Skin epidermis (tissue), 12 donors: ENCODE measurements around the gene CRADD.
"Not testable (repeated sequence)": the region's sequence is repeated elsewhere in the genome, so short reads cannot be mapped to it uniquely, and the experiment has no call there.

Experiments
- H3K27ac ChIP-seq, 21 experiments: fragments of 200-600 bp; sonication (generic) in 11 of 21; one replicate each; pipeline ENCODE4 v1.5.0; 2020; ENCODE audit warnings: mild to moderate bottlenecking in 3 of 21, inconsistent platforms in 2 of 21, moderate library complexity in 2 of 21
- H3K4me3 ChIP-seq, 7 experiments: fragments of 200-600 bp; sonication (generic) in 2 of 7; one replicate each; pipeline ENCODE4 v1.5.0; 2020; ENCODE audit warnings: inconsistent platforms in 2 of 7, mild to moderate bottlenecking in 2 of 7, moderate library complexity in 1 of 7

CRADD gene

DNA sequence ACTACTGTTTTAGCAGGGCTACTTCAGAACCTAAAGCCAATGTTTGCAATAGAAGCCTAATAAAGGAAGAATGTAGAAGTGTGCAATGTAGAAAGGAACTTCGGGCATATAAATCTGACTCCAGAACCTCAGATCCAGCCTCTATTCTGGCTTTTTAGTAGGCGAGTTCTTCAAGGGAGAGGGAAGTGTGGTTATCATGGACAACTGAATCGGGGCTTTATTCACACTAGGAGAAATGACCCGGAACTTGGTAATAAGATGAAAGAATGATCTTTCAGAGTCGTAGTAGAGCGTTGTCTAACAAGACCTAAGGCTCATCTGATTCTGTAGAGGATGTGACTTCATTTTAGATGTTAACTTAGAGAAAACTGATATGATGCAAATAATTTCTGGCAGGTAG lies 72.9 kb downstream of the CRADD start:
- Histone ChIP-seq H3K27ac (no peak overlapping the region), H3K4me3 (no peak overlapping the region)

DNA sequence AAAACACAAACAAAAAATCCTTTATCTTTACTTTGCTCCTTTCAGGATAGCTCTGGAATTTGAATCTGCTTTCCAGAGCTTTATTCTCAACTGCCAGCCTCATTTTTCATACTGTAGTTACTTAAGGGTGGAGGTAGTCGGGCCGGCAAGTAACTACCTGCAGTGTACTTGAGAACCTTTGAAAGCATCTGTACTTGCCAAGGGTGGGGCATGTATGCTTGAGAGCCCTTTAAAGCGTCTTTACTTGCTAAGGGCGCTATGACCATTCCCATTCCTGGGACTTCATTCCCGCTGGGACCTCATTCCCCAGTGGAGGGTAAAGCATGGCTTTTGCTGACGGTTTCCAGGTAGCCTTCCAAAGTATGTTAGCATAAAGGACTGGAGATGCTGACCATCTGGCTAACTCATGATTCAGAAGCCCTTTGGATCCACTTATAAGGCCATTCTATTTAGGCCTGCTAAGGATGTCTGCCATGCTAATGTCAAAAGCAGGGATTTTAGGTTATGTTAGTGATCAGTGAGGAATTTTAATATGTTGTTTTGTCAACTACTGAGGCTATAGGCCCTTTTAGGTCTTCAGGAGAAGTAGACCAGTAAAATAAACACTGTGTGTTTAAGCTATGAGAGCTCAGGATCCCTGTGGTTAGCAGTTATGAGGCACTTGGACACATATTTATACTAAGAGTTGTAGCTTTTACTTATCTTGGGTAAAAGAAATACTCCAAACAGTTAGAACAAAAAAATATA lies 74.9 kb downstream of the CRADD start:
- Histone ChIP-seq H3K4me3 (no peak overlapping the region), H3K27ac (peak overlapping the region in 2 of 21 experiments; percentile 17 to 51)

DNA sequence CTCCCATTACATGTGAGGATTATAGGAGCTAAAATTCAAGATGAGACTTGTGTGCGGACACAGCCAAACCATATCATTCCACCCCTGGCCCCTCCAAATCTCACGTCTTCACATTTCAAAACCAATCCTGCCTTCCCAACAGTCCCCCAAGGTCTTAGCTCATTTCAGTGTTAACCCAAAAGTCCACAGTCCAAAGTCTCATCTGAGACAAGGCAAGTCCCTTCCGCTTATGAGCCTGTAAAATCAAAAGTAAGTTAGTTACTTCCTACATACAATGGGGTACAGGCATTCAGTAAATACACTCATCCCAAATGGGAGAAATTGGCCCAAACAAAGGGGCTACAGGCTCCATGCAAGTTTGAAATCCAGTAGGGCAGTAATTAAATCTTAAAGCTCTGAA lies 76.1 kb downstream of the CRADD start:
- H3K27ac ChIP-seq: no peak overlapping the region
- H3K4me3 ChIP-seq: no peak overlapping the region

DNA sequence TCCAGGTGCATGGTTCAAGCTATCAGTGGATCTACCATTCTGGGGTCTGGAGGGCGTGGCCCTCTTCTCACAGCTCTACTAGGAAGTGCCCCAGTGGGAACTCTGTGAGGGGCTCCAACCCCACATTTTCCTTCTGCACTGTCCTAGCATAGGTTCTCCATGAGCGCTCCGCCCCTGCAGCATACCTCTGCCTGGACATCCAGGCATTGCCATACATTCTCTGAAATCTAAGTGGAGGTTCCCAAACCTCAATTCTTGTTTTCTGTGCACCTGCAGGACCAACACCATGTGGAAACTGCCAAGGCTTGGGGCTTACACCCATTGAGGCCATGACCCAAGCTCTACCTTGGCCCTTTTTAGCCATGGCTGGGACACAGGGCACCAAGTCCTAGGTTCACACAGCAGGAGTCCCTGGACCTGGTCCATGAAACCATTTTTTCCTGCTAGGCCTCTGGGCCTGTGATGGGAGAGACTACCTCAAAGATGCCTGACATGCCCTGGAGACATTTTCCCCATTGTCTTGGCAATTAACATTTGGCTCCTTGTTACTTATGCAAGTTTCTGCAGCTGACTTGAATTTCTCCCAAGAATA lies 76.8 kb downstream of the CRADD start:
- no peak overlapping the region for H3K4me3 ChIP-seq
- no peak overlapping the region for H3K27ac ChIP-seq

DNA sequence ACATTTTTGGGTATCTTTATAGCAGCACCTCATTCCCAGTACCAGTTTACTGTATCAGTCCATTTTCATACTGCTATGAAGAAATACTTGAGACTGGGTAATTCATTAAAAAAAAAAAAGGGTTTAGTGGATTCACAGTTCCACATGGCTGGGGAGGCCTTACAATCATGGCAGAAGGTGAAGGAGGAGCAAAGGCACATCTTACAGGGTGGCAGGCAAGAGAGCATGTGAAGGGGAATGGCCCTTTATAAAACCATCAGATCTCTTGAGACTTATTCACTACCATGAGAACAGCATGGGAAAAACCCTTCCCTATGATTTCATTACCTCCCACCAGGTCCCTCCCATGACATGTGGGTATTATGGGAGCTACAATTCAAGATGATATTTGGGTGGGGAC lies 77.7 kb downstream of the CRADD start:
- not testable (repeated sequence) for H3K27ac ChIP-seq, H3K4me3 ChIP-seq

DNA sequence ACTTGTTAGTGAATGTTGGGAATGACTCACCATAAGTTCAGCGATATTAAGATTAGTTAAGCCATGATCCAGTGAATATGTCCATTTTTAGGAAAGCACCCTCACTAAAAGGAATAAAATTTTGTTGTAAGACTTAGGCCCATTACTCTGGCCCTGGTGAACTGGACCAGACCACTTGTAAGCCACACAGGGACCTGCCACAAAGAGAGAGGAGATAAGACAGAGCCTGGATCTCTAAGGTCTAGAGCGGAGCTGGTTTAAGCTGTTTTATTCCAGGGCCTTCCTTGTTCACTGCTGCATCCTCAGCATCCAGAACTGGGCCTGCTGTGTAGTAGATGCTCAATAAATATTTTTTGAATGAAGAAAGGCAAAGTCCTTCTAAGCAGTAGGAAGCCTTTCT lies 79.1 kb downstream of the CRADD start:
- H3K27ac ChIP-seq: no peak overlapping the region
- no peak overlapping the region for H3K4me3 ChIP-seq

DNA sequence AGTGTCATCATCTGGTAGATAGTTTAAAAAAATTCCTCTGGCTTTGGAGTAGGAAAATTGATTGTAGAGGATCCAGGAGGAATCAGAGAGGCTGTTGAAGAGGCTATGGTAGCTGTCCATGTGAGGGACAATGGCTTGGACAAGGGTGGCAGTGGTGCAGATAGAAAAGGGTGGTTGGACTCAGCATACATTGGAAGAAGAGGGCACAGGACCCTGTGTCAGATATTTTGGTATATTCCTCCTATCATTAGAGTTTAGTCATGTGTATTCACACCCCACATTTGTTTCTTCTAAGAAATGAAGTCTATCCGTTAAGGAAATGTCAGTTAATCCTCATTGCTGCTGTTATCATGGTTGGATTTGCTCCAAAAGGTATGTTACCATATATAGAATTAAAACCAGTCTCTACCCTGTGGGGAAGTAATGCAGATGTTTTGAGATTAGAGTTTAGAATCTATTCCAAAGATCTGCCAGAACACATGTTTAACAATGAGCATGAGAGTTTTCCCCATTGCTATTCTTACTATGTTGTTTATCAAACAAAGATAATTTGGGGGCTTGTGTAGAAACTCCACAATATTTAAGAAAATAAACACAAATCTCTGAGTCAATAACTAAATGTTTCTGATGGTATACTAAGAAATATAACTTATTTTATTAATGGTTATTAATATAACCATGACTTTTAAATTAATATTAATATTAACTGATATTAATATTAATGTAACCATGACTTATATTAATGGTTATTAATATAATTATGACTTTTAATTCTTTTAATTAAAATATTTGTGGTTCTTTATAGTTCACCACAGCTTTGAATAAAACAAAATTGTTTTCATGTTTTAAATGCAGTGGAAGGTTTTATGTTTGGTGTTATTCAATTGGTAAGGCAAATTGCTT lies 80.9 kb downstream of the CRADD start:
- Histone ChIP-seq H3K27ac (no peak overlapping the region), H3K4me3 (no peak overlapping the region)

DNA sequence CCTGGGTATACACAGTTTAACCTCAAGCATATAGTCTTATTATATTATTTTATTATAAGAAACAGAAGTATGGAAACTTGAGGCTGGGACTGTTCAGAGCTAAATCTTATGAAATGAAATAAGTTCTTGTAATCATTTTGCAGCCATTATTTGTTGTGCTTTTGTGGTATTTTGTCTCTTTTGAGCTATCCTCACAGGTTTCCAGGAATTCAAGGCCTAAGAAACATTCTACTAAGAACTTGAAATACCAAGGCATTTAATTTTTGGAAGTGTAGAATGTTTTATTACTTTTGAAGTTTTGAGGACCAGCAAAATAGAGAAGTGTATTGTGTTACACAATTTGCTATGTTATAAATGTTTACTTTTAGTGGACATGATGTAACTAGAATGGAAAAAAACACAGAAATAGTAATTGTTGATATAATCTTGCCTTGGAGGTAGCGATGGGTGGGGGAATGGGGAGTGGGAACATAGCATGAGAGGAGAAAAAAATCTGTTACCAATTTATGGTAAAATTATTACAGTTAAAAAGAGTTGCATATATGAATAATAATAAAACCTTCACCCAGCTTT lies 81.7 kb downstream of the CRADD start:
- Histone ChIP-seq H3K4me3 (no peak overlapping the region), H3K27ac (no peak overlapping the region)

DNA sequence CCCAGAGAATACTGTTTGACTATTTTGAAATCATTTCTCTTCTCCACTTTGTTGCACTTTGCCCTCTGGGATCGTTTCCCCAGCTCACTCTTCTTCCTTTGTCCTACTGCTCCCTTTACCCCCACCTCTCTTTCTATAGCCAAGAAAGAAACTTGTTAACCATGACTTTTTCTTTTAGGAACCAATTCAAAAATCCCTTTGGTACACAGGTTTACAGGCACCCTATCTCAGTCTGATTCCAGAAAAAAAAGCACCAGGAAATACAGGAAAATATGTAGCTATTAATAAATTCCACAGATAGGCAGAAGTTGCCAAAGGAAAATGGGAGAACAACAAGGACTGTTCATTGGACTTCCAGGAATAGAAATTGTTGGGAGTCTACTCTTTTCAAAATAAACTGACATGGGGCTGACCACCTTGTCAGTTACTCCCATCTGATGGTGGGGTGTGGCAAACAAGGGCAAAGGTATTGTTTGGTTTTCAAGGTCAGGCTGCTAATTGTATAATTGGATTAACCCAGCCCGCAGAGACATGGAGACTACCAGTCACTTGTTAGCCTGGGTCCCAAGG lies 82.4 kb downstream of the CRADD start:
- Histone ChIP-seq H3K27ac (no peak overlapping the region), H3K4me3 (no peak overlapping the region)

DNA sequence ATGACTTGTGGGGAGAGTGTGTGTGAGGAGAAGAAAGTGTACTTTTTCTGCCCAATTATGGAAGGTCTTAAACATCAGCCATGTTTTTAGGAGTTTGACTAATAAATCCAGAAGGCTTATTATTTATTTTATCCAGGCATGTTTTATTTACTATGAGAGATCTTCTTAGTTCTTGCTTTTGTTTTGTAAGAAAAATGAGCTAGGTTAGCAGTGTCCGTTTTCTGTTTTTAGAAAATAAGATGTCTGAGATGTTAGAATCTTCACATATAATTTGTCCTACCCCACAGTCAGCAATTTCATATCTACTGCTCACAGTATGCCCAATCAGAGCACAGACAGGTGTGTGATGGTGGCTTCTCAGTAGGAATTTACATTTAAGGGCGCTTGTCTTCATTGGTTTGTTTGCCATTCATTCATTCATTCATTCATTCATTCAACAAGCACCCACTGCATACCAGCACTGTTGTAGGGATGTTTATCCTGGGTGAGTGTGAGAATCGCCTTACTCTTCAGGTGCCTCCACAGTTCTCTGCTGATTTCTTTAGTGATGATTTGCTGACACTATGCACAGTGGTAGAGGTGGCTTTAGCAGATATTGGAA lies 83.2 kb downstream of the CRADD start:
- Histone ChIP-seq H3K27ac (no peak overlapping the region), H3K4me3 (no peak overlapping the region)

DNA sequence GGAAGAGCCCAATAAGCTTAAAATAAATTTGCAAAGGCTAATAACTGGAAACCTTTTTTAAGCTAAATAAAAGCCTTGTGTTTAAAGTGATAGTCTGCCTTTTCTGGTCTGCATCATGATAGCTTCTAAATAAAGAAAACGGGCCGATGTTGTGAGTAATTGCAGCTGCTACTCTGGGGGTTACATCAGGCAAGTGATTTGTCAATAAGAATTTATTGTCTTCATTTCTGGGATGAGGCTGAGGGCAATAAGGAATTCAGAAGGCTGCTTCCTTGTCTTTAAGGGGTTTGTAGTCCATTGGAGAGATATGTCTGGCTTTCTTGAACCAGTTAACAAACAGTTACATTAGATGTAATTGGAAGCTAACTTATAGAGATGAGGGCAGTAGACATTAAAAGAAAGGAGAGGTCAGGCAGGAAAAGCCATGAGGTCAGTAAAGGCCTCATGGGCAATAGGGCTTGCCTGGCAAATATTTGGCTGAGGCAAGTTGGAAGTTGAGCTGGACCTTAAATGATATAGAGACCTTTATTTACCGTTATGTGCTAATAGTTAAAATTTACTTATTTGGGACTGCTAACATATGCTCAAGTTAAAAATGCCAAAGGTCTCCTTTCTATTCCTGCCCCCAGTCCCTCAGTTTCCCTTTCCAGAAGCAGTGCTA lies 85.0 kb downstream of the CRADD start:
- Histone ChIP-seq H3K27ac (no peak overlapping the region), H3K4me3 (no peak overlapping the region)

DNA sequence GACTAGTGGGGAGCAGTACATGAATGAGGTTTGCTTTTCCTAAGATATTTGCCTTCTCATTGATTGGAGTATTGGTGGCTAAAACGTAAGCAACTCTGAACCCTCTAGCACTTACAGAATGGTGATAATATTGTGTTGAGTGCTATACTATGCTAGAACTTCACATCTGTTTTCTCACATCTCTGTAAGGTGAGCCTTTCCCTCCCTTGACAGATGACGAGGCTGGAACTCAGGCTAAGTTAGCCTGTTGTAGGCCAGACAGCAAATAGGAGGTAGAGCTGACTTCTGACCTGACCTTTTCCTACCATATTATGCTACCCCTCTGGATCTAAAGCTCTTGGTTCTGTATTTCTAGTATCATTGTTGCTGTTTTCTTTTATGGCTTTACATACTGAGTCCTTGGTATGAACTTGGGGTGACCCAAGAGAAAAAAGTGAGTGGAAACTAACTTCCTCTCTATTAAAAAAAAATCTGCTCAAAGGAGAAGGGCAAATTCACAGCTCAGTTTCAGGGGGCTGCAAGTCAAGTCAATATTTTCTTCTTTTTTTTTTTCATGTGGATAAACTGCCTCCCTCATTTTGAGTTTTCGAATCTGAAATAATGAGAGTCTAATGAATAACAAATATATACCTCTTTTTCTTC lies 85.9 kb downstream of the CRADD start:
- Histone ChIP-seq H3K4me3 (no peak overlapping the region), H3K27ac (no peak overlapping the region)

DNA sequence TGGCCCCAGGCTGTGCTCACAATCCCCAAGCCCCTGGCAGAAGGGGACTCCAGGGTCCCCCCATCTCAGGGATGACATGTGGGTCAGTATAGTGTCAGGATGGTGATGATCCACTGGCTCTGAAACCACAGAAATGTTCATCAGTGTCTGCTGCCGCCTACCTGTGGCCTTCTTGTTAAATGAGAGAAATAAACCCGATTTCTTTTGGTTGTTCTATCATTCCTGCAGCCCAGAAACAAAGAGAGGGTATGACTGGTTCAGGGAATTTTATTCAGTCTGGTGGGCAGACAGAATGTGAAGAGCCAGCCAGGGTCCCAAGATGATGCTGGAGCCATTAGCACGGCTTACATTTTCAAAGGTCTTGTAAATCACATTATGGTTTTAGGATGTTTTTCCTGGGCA lies 86.6 kb downstream of the CRADD start:
- H3K4me3 ChIP-seq: no peak overlapping the region
- H3K27ac ChIP-seq: no peak overlapping the region

DNA sequence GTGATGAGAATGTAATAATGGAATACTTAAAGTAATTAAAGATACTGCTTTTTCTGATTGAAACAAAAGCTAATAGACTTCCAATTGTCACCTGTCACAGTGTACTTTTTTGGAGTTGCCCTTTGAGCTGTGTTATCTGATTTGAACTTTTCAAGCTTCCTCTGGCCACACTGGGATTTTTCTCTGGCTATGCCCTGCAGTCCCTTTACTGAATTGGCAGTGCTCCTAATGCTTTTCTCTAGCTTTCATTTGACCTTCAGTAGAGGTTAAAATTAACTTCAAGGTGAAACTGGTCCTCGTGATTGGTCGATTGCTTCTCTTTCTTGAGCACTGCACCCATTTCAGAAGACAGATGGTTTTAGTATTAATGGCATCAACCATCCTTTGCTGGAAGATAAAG lies 89.2 kb downstream of the CRADD start:
- Histone ChIP-seq H3K4me3 (no peak overlapping the region), H3K27ac (peak overlapping the region in 2 of 21 experiments; percentile 25 to 67)

DNA sequence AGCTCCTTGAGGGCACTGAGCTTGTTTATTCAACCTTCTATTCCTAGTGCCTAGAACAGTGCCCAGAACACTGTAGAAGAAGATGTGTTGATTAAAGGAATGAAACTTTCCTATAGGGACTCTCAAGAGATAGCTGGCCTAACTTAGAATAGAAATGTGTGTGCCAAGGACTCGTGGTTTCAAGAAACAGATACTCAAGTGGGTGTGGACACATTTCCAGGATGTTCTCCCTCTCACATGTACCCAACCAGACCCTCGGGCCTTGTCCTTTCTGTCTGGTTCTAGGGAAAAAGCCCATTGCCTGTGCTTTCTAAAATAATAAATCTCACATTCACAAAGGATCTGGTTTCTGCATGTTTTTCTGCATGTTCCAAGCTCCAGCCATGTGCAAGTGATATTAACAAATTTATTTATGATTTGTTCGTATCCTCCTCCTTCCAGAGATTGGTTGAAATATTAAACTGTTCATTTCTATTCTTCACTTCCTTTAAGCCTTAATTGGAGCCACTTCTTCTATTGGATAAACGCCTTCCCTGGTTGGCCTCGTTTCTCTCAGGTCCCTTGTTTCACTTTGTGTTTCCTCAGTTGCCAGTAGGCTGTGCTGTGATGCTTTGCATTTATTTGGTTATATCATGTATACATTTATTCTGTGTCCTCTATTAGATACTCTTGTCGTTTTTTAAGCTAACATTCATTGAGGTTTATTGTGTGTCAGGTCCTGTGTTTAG lies 89.8 kb downstream of the CRADD start:
- H3K27ac ChIP-seq: peak overlapping the region in 5 of 21 experiments; percentile 0 to 67 (median 25)

DNA sequence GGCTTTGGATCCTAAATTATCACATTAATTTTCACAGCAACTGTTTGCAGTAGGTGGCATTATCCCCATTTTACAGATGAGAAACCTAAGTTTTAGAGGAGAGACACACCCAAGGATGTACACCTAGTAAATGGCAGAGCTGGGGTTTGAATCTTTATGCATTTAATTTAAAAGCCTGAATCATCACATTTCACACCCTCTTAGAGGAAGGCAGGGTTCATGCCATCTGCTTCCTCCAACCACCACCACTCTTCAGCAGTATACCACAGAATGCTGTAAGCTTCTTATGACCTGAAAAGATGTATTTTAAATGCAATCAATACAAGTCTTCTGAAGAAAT lies 90.3 kb downstream of the CRADD start:
- no peak overlapping the region for H3K4me3 ChIP-seq
- peak overlapping the region in 5 of 21 experiments; percentile 0 to 67 (median 25) for H3K27ac ChIP-seq

More for the DNA sequence above, 89.8 kb downstream of the CRADD start:
- H3K4me3 ChIP-seq: no peak overlapping the region

DNA sequence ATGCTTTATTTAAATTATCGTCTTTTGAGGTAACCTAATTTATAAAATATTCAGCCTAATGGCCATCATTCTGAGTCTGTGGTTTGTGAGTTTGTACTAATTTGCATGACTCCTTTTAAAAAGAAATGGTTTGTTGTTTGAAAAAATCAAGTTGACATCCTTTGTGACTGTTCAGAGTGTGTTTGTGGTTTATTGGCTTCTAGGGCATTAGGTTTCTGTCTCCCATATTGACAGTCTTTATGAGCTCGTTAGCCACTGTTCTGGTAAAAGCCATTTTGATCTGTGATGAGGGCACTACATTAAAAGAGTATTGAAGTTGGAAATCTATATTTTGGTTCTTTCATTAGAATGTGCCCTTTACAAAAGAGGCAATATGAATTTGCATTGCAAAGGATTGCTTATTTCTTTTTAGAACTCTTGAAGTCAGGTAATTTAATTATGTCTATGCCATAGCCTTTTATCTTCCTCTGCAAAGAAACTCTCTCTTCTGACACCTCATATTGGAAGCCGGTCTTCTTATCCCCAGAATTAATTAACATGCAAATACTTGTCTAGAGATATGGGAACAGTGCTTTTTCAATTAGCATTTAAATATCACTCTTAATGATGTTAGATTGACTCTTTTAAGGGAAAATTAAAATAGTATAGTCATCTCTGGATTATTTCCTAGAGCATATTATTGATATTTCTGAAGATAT lies 95.0 kb downstream of the CRADD start:
- Histone ChIP-seq H3K4me3 (no peak overlapping the region), H3K27ac (no peak overlapping the region)
